A549 (cell line): ENCODE results near the gene CEP89.

Experiments
- EHMT2 ChIP-seq: fragments of 200-600 bp; sonication (generic); IDR thresholded peaks from 2 replicates; pipeline ENCODE4 v1.6.1; 2016; ENCODE audit warnings: antibody characterized with exemption, low read depth, mild to moderate bottlenecking, moderate library complexity
- KDM5A ChIP-seq: fragments of 200-600 bp; sonication (generic); IDR thresholded peaks from 2 replicates; pipeline ENCODE4 v1.6.1; 2016; ENCODE audit warnings: antibody characterized with exemption, mild to moderate bottlenecking
- POLR2A ChIP-seq: IDR thresholded peaks from 2 replicates; pipeline ENCODE4 v1.6.1; 2012; ENCODE audit warnings: mild to moderate bottlenecking, low read length

DNA sequence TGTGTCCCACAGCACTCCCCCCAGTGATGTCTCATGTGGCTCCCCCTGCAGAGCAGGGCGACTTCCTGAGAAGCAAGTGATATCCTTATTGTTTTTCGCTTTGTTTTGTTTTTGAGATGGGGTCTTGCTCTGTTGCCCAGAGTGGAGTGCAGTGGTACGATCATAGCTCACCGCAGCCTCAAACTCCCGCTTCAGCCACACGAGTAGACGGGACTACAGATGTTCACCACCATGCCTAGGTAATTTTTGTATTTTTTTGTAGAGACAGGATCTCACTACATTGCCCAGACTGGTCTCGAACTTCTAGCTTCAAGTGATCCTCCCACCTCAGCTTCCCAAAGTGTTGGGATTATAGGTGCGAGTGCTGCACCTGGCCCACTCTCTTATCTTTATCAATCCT is 5.0 kb downstream of the CEP89 start:
- TF ChIP-seq POLR2A (no peak), KDM5A (no peak), EHMT2 (no peak)
